GM18867 (cell line): ENCODE data around the gene RBSN.

ENCODE experiments used
- ATAC-seq: cut with Tn5 transposase; IDR thresholded peaks from one replicate; pipeline ENCODE4 v1.9.1; 2021; ENCODE audit warnings: mild to moderate bottlenecking, moderate library complexity; ENCODE audit not compliant: unreplicated experiment

The RBSN gene

DNA sequence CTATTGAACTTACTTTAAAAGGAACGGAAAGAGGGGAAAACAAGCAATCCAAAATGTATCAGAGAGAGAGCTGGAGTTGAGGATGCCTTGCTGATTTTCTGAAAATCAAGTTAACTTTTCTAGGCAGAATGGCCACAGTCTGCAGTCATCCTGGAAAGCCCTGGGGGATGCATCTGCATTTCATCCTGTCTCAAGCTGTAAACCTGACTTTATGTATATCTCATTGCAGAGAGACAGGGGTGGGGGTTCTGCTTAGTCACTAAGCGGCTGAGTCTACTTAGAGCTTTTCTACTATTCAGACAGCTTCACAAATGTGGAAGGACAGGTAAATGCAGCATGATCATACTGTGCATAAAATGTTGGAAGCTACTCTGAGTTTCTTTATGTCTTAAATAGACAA, 75.2 kb downstream of the RBSN start:
- no peak for ATAC-seq

DNA sequence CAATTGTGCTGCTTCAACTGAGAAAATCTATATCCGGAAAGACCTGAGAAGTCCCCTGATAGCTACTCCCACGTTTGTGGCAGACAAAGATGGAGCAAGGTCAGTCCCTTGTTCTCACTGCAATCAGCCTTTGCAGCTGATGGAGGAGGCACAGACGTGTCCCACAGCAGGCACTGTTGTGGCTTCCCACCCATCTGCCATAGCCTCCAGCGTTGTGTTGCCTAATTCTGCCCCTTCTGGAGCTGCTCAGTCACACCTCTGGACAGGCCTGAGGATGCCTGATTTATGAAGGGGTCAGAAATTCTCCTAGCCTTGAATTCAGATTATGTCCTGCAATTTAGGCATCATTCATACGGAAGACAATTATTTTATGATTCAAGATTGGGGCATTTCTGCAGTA, 75.7 kb downstream of the RBSN start:
- ATAC-seq = no peak
